Measurements from ENCODE around the gene IL1B.
"Not testable (repeated sequence)": the region's sequence is repeated elsewhere in the genome, so short reads cannot be mapped to it uniquely, and the experiment has no call there.

Gene IL1B

DNA sequence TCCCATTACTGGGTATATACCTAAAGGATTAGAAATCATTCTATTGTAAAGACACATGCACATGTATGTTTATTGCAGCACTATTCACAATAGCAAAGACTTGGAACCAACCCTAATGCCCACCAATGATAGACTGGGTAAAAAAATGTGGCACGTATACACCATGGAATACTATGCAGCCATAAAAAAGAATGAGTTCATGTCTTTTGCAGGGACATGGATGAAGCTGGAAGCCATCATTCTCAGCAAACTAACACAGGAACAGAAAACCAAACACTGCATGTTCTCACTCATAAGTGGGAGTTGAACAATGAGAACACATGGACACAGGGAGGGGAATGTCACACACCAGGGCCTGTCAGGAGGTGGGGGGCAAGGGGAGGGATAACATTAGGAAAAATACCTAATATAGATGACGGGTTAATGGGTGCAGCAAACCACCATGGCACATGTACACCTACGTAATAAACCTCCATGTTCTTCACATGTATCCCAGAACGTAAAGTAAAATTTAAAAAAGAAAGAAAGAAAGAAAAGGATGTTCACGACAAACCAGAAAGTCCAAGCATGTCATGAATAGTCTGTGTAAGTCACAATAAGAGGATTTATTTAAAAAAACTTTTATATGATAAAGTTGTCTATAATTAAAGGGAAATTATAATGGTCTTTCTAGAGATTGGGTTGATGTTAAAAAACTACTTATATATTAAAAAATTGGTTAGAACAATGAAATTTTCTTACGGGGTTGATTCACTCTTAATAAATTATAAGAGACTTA, 23.0 kb upstream of the IL1B start:
- DNase-seq (ENCODE audit: low read depth in 2 of 3, low spot score in 1 of 3) = not testable (repeated sequence)

DNA sequence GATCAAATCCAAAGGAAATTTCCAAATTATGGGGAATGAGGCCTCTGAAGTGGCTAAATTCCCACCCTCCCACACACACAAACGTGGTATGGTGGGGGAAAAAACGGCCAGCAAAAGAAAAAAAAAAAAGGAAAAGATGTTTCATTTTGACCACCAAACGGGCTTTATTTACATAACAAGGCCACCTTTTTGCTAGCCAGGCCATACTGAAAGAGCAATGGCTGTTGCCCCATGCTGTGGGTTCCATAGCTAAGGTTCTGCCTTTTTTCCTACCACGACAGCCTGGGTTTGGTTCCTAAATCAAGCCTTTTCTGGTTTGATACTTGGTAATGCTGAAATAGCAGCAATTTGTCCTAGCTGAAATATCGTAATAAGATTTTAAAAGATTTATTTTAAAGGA, 14.0 kb upstream of the IL1B start:
- DNase-seq (ENCODE audit: low read depth in 2 of 3, low spot score in 1 of 3) = no peak

DNA sequence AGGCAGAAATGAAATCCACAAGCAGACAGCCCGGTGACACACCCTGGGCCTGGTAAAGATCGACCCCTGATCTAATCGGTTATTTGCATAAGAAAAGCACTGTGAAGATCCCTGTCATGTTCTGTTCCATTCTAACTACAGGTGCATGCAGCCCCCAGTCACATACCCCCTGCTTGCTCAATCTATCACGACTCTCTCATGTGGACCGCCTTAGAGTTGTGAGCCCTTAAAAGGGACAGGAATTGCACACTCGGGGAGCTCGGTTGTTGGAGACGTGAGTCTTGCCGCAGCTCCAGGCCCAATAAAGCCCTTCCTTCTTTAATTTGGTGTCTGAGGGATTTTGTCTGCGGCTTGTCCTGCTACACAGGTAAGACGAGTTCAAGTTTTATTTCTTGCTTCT, 13.4 kb upstream of the IL1B start:
- no peak for DNase-seq (ENCODE audit: low read depth in 2 of 3, low spot score in 1 of 3)

DNA sequence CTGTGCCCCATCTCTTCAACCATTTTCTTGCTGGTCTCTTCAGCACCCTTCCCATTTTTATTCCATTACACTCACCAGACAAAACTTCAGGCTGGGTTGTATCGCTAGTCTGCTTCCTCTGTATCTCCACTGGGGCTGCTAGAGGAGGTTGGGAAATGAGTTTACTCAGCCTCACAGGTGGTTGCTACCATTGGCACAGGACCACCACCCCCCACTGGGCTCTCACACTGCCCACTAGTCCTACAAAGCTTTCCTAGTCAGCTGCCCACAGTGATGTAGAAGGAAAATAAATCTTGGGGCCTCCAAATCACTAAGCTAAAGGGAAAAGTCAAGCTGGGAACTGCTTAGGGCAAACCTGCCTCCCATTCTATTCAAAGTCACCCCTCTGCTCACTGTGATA, 12.3 kb upstream of the IL1B start:
- no peak for DNase-seq (ENCODE audit: low read depth in 2 of 3, low spot score in 1 of 3)

DNA sequence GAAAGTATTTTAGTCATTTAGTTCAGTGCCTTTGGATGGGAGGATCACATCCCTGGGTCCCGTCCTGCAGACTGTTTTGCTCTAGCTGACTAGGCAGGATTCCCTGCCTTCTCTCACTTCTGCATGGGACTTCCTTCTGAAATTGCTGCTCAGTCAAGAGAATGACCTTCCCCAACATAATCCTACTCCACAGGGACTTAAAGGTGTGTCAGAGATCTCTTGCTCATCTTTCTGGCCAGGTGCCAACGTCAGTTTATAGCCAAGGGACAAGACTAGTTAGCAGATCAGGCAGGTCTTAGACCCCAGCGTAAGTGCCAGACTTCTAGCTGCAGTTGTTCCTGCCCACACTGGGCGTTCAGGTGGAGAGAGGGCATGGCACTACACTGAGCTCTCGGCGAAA, 9.5 kb upstream of the IL1B start:
- no peak for DNase-seq (ENCODE audit: low read depth in 2 of 3, low spot score in 1 of 3)

DNA sequence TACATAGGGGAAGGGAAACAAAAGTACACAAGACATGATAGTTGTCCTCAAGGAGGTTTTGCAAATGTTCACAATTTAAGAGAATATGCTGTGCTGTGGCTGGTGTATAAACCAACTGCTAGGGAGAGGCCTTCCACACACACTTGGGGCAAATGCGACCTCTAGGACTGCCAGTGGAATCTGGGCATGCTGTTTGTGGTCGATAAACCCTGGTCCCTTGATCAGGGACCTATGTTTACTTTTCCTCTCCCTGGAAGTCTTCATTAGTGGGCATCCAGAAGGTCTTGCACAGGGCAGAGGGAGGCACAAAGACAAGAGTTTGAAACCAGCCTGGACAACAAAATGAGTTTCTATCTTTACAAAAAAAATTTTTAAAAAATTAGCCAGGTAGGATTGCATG, 7.3 kb upstream of the IL1B start:
- no peak for DNase-seq (ENCODE audit: low read depth in 2 of 3, low spot score in 1 of 3)

DNA sequence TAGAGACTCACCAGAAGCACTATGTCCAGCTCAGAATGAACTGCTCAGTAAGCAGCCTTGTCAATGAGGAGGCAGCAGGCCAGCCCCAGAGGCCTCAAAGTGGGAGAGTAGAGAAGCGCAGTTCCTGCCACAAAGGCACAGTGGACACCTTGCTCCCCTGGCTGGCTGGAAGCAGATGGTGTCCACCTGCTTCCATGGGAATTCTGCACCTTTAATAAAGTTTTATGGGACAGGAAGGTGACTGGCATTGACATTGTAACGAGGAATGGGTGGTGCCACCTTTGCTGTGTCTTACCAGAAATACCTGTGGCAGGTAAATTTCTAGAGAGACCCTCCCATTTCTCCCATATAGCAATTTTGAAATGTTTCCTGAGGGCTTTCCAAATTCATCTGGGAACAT, 6.7 kb upstream of the IL1B start:
- no peak for DNase-seq (ENCODE audit: low read depth in 2 of 3, low spot score in 1 of 3)

DNA sequence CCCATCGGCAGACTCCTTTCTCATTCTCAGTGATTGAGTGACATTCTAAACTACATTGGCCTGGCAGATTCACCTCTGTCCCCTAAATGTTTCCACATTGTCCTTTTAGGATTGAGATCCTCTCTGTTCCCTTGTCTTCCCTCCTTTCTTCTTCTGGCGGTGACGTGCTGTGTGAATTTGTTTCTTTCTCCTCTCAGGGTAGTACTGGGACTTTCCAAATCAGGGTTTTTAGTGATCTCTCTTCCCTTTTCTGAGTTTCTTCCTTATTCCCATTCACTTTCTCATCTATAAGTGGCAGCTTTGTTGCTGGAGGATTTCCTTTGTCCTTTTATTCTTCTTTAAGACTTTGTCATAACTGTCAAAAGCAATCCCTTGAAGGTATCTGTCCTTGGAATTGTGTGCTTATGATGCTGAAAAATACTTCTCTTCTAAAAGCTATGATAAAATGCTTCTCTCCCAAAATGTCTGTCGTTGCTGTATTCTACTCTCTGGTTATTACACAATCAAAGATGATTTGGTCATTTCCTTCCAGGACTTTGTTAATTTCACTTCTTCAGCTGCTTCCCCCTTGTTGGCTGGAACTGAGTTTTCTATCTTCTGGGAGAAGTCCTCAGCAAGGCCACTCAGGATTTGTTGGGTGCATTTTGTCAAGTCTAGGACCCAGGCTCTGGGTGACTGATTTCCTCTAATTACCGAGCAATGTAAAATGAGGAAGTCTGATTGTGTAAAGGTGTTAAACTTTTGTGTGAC, 4.9 kb upstream of the IL1B start:
- DNase-seq (ENCODE audit: low read depth in 2 of 3, low spot score in 1 of 3) = no peak

DNA sequence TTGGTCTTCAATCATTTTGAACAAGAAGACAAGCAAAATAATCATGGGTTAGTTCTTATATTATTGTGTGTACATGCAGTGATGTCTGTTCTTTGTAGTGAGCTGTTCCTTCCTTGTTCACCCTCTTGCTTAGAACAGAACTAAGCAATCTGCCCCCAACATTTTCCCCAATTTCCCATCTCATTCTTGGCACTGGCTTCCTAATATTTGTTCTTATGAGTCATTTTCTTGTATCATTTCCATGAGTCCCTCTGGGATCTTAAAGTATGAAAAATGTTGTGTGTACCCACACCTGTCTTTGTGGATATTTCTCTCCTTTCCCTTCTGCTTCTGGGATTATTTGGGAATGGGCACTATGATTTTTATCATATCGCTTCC, 3.5 kb upstream of the IL1B start:
- no peak for DNase-seq (ENCODE audit: low read depth in 2 of 3, low spot score in 1 of 3)

DNA sequence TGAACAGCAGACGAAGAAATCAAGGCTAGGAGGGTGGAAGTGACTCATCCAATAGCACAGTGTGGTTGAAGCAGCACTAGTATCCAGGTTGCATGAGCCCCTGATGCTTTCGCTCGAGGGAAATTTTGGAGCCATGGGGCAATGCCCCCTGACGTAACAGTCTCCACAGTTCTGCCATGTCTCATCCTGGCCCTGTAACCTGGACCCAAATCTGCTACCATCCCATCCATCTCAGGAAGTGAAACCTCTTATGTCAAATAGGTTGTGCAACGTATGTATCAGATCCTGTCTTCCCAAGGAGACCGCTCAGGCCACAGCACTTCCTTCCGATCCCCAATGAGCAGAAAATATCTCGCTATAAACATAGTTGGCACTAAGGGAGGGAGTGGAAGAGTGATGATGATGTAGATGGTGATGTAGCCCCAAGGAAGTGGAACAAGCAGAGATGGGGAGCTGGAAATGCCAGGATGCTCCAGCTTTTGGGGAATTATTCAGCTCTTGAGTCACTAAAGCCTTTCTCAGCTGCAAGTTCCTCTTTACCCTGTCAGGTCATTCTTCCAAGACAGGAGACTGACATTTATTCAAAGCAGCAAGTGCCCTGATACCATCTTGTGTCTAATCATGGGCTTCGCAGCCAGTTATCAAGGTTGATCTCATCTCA, 3.0 kb upstream of the IL1B start:
- DNase-seq (ENCODE audit: low read depth in 2 of 3, low spot score in 1 of 3) = no peak

DNA sequence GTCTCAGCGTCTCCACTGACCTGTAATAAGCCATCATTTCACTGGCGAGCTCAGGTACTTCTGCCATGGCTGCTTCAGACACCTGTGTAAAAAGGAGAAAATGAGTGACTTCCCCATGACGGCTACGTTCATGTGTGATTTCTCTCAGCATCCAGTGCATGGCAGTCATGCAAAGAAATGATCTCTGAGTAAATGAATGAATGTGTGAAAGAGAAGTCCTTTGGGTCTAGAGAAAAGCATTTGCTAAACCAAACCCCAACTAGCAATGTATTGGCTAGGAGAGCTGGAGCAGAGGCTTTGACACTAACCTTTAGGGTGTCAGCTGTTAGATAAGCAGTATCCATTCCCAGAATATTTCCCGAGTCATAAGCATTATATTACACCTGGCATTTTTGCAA, 417 bp downstream of the IL1B start:
- no peak for DNase-seq (ENCODE audit: low read depth in 2 of 3, low spot score in 1 of 3)

DNA sequence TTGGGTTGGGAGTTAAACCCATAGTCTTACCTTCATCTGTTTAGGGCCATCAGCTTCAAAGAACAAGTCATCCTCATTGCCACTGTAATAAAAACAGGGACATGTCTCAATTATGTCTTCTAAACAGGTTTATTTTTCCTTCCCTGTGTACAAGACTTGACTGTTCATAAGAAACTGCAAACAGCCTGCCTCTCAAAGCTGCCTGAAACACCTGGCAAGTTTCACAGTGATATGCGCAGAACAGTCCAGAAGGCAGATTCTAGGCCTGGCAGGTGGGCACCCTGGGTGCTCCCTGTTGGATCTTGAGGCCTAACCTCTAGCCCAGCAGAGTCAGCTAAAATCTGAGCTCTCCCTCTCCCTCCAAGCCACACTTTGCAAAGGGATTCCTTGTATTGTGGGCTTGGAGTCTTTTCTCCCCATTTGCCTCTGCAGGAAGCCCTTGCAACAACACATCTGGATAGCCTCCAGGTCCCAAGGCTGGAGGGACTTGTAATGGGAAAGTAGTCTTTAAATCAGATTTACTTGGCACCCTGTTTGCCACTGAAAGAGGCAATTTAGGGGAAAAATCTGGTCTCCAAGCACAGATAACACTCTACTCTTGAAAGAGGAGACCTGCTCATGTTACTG, 930 bp downstream of the IL1B start:
- DNase-seq (ENCODE audit: low read depth in 2 of 3, low spot score in 1 of 3) = no peak

DNA sequence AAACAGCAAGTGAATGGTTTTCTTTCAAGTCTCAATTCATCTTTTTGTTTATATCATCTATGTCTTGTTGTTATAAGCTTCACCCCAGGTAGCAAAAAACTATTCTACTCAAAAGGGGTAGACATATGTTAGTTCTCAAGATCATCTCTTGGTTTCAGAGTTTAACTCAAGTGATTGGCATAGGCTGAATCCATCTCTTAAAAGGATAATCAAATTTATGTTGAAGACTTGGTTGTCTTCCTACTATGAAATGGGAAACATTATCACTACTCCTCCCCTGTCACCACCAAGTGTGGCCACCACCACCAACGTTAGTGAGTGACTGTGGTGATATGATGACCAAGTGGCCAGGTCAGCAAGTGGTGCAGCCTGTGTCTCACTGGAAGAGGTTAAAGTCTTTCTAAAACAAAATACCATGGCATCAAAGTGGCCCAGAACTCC, 1.5 kb downstream of the IL1B start:
- DNase-seq (ENCODE audit: low read depth in 2 of 3, low spot score in 1 of 3) = no peak

DNA sequence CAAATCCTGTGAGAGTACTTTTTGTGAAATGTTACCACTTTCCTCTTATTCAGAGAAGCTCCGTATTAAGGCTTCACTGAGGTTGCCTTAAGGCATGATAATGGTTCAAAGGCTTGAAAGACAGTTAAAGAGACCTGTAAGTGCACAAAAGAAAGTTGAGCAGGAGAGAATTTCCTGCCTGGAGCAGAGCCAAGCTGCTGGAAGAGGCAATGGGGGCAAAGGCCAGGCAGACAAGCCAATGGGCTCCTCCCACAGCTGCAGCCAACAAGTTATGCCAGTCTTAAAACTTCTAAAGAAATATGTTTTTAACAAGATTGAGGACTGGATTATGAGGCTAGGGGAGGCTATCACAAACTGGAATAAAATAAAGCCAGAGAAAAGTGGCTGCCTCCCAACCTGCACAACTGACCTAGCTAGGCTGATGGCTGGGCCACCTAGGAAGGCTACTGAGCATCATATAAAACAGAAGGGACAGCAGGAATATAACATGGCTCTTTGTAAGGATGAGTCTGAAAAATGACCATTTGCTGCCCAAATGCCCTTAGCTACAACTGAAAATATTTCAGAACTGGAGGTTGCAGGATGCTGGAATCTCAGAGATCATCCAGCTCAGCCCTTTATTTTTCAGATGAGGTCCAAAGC, 2.1 kb downstream of the IL1B start:
- DNase-seq (ENCODE audit: low read depth in 2 of 3, low spot score in 1 of 3) = no peak

DNA sequence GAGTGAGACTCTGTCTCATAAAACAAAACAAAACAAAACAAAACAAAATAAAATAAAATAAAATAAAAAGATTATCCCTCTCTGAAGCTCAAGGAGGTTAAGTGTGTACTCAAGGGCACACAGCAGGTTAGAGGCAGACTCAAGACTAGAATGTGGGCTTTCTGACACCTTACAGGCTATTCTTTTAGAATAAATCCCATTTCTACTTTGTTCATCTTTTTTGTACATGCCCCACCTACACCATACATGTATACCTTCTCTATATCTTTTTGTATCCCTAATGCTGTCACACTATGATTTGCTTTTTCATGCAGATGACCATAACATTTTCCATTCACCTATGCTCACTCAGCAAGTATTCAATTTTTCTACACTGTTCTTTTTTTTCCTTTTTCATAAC, 2.6 kb downstream of the IL1B start:
- no peak for DNase-seq (ENCODE audit: low read depth in 2 of 3, low spot score in 1 of 3)

DNA sequence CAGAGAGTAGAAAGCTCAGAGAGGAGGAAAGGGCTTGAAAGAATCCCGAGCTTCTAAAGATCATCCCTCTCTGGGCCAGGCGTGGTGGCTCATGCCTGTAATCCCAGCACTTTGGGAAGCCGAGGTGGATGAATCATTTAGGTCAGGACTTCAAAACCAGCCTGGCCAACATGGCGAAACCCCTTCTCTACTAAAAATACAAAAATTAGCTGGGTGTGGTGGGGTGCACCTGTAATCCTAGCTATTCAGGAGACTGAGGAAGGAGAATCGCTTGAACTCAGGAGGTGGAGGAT, 3.0 kb downstream of the IL1B start:
- DNase-seq (ENCODE audit: low read depth in 2 of 3, low spot score in 1 of 3) = not testable (repeated sequence)

DNA sequence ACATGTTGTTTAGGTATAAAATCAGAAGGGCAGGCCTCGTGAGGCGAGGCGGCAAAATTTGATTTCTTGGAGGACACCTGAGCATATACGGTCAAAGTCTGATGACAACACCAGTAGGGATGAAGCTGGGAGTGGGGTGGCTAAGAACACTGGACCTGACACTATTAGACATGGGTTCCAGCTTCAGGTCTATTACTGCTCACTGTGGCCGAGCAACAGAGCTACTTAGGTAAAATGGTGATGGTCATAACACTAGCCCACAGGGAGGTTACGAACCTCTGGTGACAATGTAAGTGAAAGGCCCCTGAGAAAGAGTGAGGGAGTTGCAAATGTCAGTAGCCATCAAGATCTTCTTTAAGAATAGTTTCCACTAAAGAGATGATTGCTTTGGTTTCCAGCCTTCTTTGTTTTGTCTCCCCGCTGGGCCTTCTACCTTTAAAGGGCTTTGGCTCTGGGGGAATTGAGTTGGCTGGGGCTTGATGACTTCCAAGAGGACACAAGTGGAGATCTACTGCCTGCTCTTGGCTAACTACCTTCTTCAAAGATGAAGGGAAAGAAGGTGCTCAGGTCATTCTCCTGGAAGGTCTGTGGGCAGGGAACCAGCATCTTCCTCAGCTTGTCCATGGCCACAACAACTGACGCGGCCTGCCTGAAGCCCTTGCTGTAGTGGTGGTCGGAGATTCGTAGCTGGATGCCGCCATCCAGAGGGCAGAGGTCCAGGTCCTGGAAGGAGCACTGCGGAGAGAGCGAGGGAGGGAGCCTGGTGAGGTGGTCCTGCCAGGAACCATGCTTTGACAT, 3.5 kb downstream of the IL1B start:
- no peak for DNase-seq (ENCODE audit: low read depth in 2 of 3, low spot score in 1 of 3)

DNA sequence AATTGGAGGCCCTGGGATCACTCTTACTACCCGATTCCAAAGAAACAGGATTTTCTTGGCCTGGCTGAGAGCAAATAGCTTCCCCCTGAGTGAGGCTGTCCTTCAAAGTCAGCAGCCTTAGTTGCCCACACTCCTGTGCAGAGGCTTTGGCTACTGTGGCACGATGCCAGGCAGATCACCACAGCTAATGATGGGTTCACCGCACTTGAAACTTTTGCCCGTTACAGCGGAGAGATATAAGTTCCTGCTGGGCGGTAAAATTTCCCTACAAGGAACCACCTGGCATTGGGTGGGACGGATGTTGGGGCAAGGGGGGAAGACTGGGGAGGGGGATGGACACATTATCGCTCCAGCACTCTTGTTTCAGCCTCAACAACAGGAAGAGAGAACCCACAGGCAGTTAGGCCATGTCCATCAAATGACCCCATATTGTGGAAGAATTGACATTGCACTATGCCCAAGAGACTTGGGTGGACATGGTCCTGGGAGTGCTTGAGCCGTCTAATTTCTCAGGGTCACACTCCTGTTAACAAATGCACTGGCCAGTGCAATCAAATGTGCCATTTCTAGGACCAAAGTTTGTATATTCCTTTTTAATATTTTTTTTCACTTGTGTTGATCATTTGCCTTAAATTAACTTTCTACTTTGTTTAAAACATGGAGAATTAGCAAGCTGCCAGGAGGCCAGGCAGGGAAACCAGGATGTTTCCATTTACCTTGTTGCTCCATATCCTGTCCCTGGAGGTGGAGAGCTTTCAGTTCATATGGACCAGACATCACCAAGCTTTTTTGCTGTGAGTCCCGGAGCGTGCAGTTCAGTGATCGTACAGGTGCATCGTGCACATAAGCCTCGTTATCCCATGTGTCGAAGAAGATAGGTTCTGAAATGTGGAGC, 4.4 kb downstream of the IL1B start:
- no peak for DNase-seq (ENCODE audit: low read depth in 2 of 3, low spot score in 1 of 3)

DNA sequence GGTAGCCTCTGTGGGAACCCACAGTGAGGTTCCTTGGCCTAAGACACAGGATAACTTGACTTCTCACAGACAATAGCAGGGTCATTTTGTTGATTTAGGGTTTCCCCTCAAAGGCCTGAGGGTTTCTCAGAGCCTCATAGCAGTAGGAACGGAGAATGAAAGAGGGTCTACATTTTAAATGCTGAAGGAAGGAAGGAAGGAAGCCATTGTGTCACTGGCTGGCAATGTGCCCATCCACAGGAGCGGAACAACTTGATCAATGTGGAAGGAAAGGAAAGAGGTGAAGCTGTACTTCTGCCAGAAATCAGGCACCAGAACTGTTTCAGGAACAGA, 5.1 kb downstream of the IL1B start:
- no peak for DNase-seq (ENCODE audit: low read depth in 2 of 3, low spot score in 1 of 3)
